Activated CD4-positive, alpha-beta T cell treated with anti-CD3 and anti-CD28 coated beads for 48 hours (primary cell): ENCODE data around the gene TP53INP2.
"Not testable (repeated sequence)": the region's sequence is repeated elsewhere in the genome, so short reads cannot be mapped to it uniquely, and the experiment has no call there.

Experiments used
- DNase-seq: peaks from one replicate; pipeline ENCODE4 v3.0.0-alpha.2; 2020

TP53INP2 gene, protein sequence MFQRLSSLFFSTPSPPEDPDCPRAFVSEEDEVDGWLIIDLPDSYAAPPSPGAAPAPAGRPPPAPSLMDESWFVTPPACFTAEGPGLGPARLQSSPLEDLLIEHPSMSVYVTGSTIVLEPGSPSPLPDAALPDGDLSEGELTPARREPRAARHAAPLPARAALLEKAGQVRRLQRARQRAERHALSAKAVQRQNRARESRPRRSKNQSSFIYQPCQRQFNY

DNA sequence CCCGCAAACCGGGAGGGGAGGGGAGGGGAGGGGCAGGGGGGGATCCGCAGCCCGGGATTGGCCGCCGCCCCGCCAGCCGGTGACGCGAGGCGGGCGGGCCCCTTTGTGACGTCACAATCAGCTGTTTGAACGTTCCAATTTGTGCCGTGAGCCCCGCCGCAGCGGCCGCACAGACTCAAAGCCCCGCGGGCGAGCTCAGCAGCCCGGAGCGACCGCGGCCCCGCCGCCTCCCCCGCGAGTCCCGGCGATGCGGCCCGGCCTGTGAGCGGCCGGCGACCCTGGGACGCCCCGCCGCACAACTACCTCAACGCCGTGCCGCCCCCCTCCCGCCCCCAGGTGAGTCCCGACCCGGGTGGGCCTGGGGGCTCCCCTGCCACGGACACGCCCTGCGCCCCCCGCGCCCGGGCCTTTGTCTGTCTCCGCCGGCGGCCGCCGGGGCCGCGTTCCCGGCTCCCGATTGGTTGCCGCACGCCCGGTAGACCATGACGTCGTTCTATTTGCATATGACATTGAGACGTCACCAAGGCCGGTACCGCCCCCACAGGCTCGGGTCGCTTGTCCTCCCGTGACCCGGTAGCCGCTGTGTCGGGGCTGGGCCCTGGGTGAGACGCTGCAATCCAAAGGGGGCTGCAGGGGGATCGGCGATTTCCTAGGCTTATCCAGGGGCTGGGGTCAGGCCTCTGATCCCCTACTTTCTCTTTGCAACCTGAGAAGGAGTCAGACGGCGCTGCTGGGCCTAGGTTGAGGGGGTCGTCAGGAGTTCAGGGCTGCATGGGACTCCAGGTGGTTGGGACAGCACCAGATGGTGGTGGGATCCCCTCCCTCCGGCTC is at the start of gene TP53INP2:
Gene TP53INP2, plus strand, starts transcription at position 168 of the 831 bp plus-strand sequence. CDS start 4,396 bp downstream, outside the sequence.
- peak; percentile 87 for DNase-seq

DNA sequence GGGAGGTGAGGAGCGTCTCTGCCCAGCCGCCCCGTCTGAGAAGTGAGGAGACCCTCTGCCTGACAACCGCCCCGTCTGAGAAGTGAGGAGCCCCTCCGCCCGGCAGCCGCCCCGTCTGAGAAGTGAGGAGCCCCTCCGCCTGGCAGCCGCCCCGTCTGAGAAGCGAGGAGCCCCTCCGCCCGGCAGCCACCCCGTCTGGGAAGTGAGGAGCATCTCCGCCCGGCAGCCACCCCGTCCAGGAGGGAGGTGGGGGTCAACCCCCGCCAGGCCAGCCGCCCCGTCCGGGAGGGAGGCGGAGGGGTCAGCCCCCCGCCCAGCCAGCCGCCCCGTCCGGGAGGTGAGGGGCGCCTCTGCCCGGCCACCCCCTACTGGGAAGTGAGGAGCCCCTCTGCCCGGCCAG is 45.5 kb upstream of the TP53INP2 start:
- DNase-seq: not testable (repeated sequence)

DNA sequence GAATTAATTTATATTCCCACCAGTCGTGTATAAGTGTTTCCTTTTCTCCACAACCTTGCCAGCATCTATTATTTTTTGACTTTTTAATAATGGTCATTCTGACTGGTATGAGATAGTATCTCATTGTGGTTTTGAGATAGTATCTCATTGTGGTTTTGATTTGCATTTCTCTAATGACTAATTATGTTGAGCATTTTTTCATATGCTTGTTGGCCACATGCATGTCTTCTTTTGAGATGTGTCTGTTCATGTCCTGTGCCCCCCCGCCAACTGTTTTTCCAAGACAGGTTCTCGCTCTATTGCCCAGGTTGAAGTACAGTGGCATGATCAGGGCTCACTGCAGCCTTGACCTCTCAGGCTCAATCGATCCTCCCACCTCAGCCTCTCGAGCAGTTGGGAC is 42.3 kb upstream of the TP53INP2 start:
- DNase-seq: peak; percentile 13

DNA sequence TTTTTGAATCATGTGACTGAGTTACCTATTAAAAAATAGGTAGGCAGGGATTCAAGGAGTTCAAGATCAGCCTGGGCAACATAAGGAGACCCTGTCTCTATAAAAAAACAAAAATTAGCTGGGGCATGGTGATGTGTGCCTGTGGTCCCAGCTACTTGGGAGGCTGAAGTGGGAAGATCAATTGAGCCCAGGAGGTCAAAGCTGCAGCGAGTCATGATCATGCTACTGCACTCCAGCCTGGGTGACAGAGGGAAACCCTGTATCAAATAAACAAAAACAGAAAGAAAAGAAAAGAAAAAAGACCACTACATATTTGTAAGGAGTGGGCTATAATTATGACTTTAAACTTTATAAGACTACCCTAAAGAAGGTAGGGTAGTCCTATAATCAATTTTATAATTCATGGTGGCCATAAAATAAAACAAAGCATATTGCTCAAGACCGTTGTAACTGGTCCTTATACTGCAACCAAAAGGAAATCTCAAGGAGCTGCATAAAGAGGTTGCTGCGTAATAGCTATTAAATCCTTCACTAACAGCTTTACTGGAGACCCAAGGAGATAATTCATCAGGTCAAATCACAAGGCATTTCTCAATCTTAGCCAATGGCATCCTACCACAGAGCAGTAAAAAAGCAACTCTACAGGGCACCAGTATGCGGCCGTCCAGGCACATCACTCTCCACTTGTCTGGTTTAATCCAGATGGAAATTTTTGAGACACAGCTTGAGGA is 40.8 kb upstream of the TP53INP2 start:
- DNase-seq: no peak

DNA sequence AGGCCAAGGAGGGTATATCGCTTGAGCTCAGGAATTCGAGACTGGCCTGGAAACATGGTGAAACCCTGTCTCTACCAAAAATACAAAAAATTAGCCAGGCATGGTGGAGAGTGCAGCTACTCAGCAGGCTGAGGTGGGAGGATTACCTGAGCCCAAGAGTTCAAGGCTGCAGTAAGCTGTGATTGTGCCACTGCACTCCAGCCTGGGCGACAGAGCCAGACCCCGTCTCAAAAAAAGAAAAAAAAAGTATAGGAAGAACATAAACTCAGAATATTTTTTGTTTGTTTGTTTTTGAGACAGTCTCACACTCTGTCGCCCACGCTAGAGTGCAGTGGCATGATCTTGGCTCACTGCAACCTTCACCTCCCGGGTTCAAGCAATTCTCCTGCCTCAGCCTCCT is 39.4 kb upstream of the TP53INP2 start:
- DNase-seq: not testable (repeated sequence)

DNA sequence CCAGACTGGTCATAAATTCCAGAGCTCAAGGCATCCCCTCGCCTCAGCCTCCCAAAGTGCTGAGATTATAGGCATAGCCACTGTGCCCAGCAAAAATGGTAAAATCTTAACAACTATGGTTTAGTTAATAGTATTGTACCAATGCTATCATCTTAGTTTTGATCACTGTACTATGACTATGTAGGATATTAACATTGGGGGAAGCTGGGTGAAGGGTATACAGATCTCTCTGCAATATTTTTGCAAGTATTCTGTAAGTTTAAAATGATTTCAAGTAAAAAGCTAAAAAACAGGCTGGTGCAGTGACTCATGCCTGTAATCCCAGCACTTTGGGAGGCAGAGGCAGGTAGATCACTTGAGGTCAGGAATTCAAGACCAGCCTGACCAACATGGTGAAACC is 35.0 kb upstream of the TP53INP2 start:
- no peak for DNase-seq

DNA sequence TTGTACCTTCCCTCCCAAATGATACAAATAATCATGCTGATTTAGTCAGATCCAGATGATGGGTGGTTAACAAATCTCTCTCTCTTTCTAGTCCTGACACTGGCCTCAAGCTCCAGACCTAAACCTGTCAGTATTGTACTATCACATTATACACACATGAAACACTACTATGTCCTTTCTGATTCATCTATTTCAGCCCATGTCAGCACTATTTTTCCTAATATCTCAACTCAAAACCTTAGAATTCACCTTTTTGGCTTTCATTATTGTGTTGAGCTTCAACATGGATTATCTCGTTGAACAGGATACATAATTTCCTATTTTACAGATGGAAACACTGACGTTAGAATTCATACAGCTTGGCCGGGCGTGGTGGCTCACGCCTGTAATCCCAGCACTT is 30.7 kb upstream of the TP53INP2 start:
- DNase-seq: no peak

DNA sequence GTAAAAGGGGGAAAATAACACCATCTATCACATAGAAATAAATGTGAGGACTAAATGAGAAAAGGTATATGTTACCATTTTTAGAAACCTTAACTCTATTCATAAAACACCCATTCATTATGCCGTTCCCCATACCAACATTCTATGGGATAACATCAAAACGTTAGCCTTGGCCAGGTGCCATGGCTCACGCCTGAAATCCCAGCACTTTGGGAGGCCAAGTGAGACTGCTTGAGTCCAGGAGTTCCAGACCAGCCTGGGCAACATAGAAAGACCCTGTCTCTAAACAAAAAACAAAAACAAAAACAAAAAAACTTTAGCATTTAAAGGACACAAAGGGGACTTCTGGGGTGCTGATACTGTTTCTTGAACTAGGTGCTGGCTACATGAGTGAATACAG is 28.6 kb upstream of the TP53INP2 start:
- no peak for DNase-seq

DNA sequence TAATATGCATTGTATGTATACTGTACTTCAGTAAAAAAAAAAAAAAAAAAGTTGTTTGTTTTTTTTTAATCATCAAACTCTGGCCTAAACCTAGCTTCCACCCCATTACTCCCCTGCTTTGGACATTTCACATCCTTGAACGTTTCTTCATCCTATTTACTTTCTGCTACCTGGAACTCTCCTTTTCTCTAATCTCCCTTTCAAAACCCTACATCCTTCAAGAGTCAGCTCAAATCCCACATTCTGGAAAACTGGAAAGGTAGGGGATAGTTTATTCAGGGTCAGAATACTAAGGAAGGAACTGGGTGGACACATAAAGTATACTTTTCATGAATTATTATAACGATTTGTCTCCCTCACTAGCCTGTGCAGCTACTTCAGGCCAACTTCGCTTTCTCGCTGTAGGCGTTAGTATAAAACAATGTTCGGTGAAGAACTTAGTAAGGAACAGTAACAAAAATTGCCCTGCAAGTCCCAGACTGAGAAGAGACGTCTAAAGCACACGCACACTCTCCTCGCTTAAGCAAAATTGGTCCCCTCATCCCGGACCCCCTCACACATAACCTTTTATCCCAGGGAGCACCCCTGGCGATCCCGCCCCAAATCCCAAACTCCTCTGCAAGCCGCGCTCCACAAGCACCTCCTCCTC is 28.0 kb upstream of the TP53INP2 start:
- DNase-seq: no peak

DNA sequence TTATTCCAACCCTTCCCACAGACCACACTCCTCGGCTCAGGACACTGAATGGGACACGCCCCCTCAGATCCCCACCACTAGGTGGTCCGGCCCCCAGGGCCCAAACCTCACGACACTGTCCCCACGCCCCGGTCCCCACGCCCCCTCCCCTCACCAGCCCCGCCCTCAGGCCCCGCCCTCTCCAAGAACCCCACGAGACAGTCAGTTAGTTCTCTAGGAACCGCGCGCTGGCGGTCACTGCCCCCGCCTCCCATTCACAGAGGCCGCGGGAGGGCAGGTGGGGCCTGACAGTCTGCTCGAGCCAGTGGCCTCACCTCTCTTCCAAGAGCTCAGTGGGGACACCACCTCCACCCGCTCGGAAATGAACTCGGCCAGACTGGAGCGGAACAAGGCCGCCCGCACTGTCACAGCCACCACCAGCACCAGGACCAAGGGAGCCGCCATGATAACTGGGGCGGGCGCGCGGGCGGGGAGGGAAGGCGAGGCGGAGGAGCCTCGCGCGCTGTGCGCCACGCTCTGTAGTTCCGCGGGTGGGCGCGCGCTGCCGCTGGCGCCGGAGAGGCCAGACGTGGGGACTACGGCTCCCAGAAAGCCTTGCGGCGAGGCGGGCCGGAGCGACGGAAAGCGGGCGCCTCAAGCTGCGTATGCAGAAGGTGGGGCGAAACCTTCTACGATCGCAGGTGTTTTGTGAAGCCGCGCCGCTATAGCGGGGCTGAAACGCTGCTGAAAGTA is 27.3 kb upstream of the TP53INP2 start, which contains the start of gene PIGU:
Gene PIGU, minus strand, starts transcription at position 451 of the 732 bp plus-strand sequence. Its CDS starts 7 bp downstream, at position 444.
- DNase-seq: peak; percentile 97

DNA sequence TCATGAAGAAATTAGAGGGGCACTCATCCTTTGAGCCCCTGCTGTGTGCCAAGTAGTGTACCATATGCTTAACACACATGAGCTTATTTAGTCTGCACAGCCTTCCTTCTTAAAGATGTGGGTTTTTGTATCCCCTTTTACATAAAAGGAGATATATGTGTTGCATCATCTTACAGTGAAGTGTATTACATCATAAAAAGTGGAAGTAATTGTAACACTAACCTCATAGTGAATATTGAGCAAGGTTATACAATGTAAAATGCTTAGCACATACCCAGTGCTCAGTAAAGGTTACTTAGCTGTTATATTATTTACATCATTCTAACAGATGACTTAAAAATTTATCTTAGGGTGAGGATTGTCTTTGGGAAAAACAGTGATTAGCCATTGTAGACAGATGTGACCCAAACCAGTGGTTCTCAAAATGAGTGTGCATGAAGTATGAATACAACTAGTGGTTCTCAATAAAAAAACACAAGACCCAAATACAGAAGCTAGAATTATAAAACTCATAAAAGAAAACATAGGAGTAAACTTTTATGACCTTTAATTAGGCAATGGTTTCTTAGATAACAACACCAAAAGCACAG is 23.5 kb upstream of the TP53INP2 start:
- no peak for DNase-seq

DNA sequence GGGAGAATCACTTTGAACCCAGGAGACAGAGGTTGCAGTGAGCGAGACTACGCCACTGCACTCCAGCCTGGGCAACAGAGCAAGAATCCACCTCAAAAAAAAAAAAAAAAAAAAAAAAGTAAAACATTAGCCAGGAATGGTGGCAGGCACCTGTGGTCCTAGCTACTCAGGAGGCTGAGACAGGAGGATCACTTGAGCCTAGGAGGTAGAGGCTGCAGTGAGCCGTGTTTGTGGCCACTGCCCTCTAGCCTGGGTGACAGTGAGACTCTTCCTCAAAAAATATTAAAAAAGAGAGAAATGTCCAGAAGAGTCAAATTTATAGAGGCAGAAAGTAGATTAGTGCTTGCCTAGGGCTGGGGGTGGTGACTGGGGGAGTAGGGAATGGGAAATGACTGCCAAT is 20.5 kb upstream of the TP53INP2 start:
- DNase-seq: no peak

DNA sequence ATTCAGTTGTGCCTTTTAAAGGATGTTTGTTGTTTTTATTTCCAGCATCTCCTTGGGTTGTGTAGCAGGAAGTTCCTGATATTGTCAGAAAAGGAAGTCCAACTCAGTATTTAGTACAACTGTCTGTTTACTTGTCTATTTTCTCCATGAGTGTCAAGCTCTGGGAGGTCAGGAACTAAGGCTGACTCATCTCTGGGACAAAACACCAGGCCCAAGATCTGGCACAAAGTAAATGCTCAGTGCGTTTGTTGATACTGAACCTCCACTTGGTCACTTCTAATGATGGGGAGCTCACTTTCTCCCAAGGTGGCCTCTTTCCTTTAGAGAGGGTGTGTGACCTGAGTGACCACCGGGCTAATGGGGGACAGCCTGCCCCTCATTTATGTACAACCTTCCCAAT is 14.7 kb upstream of the TP53INP2 start:
- DNase-seq: no peak

DNA sequence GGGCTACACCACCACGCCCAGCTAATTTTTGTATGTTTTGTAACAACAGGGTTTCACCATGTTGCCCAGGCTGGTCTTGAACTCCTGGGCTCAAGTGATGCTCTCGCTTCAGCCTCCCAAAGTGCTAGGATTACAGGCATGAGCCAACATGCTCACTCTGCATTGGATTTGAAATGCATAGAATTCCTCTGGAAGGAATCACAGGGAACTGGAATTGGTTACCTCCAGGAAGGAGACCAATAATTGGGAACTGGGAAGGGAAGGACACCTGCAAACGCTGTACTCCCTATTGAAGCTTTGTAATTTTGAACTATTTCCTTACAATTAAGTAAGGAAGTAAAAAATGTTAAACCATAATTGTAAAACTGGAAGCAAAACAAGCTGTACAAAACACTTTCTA is 12.3 kb upstream of the TP53INP2 start:
- no peak for DNase-seq

DNA sequence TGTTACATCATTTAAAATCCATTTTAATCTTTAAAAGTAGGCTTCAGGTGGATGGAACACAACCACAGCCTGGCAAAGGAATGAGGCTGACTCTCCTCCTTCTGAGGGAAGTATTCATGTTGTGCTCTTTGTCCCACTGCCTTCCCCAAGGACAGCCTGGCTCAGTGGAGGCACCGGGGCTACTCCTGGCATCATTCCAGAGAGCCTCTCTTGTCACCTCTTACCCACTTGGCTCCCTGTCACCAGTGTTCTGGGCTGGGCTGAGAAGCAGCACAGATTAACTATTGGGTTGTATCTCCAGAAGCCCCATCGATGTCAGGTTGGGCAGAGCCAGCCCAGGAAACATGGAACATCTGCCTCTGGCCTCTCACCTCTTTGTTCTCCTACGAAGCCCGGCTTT is 10.7 kb upstream of the TP53INP2 start:
- DNase-seq: no peak

DNA sequence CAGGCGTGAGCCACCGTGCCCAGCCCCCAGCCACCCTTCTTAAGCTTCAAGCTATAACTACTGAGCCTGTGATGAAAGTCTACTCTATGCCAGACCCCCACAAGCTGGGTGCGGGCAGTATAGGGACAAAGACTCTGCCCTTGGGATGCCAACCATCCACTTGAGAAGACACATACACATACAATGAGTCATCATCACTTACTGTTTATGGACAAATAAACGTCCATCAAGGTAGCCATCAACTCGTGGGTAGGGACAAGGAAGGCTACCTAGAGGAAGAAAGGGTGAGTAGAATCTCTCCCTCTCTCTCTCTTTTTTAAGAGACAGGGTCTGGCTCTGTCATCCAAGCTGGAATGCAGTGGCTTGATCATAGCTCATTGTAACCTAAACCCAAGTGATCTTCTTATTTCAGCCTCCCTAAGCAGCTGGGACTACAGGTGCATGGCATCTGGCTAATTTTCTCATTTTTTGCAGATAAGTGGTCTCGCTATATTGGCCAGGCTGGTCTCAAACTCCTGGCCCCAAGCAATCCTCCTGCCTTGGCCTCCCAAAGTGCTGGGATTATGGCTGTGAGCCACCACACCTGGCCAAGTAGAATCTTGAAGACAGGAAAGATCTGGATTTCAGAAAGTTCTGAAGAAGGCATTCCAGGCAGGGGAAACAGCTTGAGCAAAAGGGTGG is 2.6 kb upstream of the TP53INP2 start:
- DNase-seq: no peak

DNA sequence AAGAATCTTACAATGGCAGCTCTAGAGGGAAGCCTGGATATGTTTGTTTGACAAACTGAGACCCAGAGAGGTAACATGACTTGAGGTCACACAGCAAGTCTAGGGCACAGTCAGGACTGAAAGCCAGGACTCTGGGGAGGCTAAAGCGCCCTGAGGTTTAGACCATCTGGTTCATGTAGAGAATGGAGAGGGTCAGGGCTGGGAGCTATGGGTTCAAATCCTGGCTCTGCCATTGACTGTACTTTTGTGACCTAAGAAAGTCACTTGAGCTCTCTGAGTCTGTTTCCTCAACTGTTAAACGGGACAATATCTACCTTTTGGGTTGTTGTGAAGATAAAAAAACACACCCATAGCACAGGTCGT is 1.1 kb upstream of the TP53INP2 start:
- DNase-seq: no peak

DNA sequence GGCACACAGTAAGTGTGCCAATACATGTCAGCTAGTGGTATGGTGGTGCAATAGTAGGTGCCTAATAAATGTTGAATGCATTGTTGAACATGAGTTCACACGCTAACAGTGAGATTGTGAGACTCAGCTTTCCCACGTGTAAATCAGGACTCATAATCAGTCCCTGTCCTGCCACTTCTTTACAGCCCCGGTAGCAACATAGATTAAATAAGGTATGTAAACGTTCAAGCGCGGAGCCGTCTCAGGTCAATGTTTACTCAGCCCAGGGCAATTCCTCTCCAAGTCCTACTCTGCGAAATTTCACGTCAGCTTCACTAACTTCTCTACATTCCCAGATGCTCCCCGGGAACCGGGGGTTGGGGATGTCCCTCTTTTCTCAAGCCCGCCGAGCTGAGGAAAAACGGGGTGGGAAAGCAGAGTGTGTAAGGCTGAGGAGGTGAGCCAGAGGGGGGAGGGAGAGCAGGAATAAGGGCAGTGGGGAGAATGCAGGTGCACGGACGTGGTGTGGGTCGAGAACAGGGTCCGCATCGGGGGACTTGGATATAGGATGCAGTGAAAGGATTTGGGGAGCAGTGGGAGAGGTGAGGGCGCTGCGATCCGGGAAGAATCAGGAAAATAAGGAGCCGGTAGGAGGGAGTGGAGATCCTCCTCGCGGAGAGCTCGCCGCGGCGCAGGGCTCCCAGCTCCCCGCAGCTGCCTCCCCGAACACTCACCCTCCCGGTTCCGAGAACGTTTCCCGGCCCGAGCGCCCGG is 544 bp upstream of the TP53INP2 start:
- DNase-seq: no peak

DNA sequence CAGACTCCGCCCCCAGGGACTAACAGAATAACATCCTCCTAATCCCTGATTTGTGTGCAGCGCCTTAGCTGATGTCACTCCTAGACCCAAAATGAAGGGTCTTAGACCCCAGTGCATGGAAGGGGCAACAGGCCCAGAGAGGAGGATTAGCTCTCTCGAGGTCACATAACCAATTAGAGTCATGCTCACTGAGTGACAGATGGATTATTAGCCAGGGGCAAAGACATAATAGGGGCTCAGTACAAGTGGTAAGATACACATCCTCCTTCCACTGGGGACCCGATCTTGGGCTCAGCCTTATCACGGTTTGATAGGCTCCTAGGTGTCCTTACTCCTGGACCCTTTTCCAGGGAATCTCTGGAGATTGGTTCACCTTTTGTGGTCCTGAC is 858 bp downstream of the TP53INP2 start:
- no peak for DNase-seq

DNA sequence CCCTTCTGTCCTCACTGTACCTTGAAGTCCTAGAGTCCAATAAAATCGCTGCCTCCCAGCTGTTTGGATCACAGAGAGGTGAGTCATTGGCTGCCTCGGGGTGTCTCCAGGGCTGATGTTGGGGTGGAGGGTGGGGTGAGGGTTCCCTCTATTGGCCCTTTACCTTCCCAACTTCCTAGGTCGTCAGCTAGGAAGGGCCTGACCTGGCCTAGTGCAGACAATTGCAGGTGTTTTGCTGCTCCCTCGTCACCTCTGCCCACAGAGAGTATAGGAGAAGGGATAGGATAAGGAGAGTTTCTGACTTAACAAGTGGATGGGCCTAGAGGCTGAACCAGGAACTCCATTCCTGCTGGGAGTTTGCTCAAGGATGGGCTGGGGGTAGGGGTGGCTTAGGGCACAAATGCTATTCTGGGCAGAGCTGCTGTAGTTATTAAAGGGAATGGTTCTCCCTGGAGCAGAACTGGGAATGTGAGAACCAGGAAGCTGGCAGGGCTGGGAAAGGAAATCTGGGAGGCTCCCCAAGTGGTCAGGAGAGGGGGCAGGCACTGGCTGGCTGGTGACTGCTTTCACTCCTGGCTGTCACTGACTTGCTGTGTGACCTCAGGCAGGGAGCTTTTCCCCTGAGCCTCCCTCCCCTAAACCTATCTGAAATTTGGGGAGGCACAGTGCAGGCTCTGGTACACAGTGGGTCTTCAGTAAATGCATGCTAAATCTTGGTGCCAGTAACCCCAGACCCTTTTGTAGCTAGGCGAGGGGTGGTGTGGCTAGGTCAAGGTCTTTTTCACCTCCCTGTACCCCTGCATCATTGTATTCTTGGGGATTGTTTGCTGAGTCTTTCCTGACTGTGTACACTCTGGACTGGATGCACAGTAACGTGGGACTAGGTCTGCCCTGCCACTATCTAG is 1.5 kb downstream of the TP53INP2 start:
- DNase-seq: peak; percentile 27
